HG03558 (cell line): Measurements from ENCODE around the gene ZBTB7C.

Source experiments
- ATAC-seq: cut with Tn5 transposase; IDR thresholded peaks from one replicate; pipeline ENCODE4 v1.9.1; 2021; ENCODE audit warnings: moderate number of reproducible peaks; ENCODE audit not compliant: unreplicated experiment; ENCODE audit errors: extremely low read depth

ZBTB7C gene

DNA sequence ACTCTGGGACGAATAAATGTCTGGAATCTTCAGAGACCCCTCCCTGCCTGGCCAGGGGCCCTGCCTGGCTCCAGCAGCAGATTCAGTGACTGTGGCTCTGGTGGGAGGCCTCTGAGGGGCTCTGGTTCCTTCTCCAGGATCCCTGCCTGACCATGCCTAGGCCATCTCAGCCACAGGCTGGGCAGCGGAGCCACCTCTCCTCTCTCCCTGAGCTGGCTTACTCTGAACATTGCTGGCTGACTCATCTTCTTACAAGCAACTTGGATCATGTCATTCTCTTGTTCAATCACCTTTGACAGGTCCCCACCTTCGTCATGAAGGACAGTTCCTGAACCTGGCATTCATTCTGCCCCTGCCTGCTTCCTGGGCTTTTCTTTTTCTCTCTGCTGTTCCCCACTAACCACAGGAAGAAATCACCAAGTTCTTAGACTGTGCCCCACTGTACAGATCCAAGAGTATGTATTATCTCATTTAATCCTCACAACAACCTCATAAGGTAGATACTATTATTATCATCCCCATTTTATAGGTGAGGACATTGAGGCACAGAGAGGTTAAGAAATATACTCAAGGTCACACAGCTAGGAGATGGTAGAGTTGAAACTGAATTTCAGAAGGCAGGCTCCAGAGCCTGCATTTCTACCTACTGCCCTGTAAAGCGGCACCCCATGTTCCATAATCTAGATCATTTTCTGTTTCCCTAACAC, 323.2 kb downstream of the ZBTB7C start:
- ATAC-seq, result no peak

DNA sequence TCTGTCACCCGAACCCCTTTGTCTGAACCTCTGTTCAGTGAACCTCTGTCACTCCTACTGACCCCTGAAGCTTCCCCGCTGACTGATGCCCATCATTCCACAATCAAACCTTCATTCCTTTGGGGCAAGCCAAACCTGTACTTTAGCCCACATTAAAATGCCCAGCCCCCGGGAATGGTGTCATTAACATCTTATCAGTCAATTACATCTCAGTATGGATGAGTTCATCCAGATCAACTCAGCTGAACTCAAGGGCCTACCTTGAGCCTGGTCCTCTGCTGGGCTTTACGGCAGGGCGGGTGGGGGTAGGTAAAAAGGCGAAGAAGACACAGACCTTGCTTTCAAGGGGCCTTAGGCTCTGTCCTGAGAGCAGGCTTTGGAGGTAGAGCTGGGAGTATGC, 324.3 kb downstream of the ZBTB7C start:
- ATAC-seq, result no peak

DNA sequence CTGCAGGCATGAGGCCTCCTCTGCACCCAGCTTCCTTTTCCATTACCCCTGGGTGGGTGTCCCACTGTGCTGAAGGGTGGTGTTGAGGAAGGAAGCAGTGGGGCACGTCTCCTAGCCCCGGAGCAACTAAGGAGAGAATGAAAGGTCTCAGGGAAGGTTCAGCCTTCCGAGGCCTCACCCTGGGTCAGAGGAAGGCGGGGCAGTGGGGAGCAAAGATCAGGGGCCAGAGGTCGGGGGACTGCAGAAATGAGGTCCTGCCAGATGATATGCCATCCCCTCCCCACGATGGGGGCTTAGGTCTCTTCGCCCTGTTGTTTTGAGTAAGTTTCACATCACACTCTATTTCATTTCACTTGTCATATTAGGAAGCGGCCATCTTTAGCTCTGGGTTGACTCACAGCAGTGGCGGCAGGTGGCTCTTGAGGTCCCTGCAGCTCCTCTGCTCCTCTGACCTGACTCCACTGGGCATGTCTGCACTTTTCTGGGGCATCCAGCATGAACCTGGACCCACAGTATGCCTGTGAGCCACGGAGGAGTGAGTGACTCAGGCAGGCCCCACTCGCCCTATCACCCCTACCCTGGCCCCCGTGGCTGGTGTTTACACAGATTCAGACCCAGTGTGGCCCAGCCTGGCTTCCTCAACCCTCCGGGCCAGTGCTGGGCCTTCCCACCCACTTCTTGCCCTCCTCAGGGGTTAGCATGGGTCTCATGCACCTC, 325.0 kb downstream of the ZBTB7C start:
- no peak for ATAC-seq

DNA sequence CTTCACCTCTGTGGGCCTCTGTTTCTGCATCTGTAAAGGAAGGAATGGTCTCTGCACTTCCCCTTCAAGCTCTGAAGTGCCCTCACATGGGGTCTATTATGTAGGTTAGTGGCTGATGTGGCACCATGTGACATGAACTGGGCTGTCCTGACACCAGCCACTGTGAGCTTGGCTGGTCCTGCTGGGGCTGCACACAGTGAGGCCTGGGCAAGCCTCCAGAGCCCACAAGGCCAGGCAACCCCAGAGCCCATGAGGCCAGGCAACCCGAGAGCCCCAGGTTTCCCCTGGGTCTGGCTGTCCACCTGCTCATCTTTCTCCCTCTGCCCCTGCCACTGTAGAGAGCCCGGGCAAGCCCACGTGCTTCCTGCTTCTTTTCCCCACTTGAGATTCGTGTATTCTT, 328.6 kb downstream of the ZBTB7C start:
- no peak for ATAC-seq

DNA sequence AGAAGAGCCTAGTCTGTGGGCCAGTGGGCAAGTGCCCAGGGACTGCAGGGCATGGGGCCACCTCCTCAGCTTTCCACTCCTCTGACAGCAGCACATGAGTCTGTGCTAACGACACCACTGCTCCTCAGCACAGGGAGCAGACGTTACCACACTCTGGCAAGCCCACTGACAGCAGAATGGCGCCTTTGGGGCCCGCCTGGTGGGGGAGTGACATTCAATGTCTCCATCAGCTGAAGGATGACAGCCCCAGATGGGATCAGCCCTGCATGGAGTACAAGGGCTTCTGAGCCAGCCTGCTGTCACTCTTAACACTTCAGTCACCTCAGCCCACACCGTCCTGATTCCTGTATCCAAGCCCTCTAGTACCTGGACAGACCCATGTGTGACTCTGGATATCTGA, 329.3 kb downstream of the ZBTB7C start:
- ATAC-seq, result no peak

DNA sequence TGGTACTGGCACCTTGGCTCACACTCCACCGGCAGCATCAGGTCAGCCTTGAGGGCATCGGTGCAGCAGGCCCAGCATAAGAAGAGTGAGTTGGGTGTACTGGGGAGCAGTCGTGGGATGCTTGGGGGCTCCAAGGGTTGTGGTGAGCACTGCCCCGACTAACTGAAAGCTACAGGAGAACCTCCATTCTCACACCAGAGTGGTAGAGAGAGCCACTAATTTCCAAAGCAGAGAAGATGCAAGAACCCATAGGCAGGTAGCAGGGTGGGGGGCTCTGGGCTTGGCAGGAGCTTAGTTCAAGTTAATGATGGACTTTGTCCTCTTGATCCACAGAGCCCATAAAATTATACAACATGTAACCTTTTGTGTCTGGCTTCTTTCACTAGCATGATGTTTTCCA, 330.7 kb downstream of the ZBTB7C start:
- no peak for ATAC-seq

DNA sequence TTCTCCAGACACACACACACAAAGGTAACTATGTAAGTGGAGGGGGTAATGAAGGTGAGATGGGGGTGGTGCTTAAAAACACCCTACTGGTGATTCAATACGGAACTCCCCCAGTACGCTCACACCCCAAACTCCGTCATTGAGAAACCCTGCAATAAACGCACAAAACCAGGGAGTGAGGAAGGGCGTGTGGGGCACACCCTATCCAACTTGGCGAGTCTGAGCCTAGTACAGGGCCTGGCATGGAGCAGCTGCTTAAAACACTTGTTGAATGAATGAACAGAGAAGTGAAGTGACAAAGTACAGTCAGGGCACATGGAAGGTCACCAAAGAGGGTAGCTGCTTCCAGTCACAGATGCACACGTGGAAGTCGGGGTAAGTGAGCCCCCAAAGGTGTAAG, 331.9 kb downstream of the ZBTB7C start:
- no peak for ATAC-seq

DNA sequence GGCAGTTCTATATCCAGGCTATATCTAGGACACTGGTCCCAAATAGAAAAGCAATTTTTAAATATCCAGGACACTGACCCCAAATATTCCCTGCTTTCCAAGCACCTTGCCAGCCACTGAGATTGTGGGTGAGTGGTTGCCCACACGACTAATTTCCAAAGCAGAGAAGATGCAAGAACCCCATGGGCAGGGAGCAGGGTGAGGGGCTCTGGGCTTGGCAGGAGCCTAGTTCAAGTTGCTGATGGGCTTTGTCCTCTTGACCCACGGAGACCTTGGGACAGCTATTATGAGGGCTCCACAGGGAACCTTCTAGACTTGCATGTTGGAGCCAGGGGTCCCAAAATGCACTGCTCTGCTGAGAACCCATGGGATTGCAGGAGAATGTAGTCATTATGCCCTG, 332.7 kb downstream of the ZBTB7C start:
- ATAC-seq, result no peak

DNA sequence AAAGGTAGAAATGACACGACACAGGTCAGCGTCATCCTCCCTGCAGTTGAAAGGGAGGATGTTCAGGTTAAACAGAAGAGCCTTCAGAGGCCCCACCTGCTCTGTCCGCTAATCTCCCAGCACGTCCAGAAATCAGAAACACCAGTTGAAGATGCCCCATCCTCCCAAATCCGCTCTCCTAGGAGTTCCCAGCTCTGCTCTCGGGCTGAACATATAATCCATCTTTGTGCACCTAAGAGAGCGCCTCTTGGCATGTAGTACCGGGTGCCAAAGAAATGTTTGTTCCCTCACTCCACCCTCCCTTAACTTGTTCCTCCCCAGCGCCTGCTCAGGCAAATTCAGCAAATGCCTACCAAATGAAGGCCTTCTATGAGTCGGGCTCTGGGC, 333.5 kb downstream of the ZBTB7C start:
- ATAC-seq, result no peak

DNA sequence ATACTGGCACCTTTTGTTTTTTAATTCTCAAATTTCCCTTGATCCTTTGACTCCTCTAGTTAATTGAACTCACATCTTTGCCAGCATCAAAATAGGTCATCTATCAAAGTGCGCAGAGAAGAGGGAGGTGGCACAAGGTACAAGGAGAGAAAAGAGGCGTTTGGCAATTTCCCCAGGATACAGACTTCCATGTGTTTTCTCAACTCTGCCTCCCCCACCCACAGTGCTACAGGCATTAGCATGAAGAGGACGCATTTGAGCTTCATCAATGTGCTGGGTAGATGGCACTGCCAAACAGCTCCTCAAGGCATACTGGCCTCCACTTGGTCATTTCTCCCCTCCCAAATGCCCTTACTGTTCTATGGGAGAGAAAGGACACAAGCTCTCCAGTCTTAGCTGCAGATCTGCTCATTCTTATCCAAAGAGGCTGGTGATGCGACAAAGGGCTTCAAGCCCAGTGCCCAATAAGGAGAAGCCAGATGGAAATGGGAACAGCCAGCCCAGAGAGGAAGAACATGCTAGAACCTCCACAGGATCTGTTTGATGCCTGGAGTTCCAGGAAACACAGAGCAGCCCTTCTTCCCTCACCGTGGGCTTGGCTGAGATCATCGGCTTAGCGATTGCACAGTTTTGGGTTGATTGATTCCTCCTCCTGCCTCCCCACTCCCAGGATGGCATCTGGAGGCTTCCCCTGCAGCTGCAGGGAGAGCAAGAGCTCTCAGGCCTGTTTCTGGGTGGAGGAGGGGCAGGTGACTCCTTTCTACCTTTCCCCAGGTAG, 334.1 kb downstream of the ZBTB7C start:
- ATAC-seq, result no peak

DNA sequence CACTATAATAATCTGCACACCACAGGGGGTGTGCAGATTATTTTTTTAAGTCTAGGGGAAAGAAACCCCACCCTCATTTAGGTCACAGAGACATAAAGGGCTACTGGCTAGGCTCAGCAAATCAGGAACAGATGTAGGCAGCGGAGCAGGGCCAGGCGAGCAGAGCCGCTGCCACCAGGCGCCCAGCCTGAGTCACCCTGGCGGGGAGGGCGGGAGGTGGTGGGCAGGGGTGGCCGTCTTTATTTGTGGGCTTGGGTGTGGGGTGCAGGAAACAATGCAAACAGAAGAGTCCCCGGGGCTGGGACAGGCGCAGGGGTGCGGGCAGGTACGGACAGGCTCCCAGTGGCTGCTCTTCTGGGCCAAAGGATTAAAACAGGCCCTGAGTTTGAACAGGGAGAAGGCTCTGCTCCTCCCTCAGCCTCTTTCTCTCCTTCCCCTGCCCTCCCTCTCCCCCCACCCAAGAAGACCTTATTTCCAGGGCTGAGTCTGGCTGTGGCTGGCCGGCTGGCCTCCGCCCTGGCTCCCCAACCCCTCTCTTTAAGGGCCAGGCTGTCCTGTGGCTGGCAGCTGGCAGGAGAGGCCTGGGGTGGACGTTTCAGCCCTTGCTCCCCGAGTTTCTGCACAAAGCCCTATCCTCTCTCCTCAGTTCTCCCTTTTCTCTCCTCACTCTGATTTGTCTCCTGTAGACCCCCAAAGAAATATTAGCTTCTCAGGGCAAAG, 335.8 kb downstream of the ZBTB7C start:
- no peak for ATAC-seq

DNA sequence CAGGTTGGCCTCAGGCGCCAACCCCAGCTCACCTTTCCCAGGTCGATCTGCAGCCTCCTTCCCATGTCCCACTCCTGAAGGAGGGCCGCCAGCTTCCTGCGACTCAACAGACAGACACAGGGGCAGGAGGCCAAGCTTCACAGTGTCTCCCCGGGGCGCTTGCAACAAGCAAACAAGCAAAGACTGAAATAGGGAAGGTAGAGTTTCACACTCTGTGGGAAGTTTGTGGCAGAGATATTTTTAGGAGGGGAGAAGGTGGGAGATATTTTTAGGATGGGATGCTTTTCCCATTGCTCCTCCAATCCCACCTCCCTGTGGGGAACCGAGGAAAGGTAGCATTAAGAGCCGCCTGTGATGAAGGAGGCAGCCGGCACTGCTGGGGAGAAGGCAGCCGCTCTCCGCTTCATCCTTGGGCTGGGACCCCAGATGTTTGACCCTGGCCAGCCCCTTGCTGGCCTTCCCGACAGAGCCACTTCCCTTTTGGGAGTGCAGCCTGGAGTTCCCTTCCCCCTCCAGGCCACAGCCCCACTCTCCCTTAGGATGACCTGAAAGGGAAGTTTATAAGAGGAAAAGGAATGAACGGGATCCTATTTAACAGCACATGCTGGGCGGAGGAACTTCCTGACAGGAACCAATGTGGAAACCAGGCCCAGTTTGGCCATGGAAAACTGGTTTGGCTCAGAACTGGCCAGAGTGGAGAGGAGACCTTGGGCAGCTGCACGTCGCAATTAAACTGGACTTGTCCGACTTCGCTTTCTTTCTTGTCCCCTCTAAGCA, 336.6 kb downstream of the ZBTB7C start:
- ATAC-seq, result no peak

DNA sequence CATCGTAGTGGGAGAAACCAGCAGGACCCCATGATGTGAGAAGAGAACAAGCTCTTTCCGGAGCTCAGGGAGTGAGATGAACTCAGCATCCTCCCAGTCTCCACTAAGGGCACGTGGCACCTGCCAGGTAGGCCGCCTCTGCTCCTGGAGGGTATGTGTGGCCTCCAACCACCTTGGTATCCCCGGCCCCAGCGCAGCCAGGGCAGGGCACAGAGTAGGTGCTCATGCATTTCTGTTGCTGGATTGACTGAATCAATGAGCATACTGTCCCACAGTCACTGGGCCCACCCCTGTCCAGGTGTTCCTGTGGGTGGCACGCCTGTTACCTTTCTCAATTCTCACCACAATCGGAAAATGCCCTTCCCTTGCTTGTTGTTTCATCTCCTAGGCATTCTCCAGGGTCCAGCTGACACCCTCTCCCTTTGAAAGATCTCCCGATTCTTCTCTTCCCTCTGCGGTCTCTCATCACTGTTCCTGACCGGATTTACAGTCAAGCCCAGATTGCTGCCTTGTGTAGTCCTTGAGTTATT, 340.2 kb downstream of the ZBTB7C start:
- no peak for ATAC-seq

DNA sequence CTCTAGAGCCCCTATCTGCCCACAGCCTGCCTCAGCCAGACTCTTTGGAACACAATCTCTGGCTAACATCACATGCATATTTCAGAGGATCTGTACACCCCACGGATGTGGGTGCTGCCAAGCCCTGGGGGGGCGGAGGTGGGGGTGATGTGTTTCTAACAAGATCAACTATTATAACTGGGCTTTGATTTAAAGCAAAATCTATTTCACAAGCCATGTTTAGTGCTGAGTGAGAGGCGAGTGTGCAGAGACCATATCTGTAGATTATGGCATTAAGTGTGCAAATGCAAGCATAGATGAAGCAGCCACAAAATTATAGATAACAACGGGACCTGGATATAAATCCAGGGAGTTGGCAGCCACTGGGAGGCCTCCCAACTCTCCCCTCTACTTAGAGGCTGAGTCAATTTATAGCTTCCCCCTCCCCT, 342.9 kb downstream of the ZBTB7C start:
- no peak for ATAC-seq

DNA sequence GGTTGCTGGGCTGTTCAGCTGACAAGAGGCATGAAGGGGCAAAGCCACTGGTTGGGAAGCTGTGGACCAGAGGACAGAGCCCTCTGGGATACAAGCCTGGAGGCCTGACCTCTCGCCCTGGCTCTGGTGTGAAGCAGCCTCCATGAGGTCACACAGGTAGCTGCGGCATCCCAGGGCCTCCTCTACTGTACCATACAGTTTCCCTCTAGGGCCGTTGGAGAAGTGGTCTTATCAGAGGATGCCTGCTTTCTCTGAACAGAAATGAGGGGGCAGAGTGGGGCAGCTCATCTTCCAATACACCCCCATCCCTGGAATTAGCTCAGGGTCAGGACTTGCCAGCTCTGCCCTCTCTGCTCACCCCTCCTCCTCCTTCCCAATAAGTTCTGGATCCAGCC, 343.6 kb downstream of the ZBTB7C start:
- ATAC-seq, result no peak

DNA sequence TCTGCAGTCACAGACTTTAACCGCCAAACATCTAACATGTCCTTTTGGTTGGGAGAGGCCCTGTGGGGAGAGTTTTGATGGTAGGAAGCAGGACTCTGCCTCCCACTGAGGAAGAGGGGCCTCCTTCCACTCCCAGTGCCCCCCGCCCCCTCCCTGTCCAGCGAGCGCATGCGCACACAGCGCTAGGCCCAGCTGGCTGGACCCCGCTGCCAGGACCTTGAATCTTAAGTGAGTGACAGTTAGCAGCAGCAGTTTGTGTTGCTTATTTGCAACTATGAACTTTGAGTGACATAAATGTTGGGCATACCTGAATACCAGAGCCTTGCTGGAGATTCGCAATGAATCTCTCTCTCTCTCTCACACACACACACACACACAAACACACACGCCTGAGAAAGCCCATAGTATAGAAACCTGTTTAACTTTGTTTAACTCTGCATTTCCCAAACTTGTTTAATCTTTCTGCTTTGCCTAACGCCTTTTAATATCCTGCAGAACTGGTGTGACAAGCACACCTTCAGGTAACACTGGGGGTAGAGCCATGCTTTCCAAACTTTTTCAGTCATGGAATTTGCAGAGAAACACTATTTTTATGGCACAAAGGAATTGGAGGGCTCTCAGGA, 344.1 kb downstream of the ZBTB7C start:
- ATAC-seq, result no peak

DNA sequence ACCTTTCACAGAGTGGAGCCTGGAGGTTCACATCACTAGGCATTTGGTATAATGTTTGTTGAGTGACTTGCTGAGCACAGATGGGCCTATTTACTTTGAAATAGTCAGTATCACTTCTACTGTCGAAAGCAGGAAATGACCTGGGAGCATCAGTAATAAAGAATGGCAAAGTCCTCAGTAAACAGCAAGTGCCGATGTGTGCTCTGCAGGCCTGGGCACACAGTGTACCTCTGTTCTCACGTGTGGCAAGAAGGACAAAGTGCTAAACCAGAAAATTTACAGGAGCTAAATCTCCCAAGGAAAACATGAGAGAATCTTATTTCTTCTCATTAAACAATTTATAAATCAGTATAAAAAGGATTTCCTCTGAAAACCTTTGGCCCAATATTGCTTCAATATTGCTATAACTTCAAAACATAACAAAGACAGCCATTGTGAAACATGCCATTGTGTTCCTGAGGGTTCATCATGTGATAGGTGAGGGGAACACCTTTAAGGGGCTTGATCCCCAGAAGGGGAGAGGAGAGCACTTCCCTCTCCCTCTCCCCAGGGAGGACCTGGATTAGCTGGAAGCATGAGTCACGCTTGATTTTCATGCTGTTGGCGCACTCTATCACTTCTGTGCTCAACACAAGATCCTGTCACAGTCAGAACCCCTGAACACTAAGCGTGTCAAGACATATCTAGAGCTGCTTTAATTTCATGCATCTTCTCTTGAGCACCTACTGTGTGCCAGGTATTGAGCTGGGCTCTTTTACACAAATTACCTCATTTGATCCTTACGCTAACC, 347.2 kb downstream of the ZBTB7C start:
- ATAC-seq, result no peak

DNA sequence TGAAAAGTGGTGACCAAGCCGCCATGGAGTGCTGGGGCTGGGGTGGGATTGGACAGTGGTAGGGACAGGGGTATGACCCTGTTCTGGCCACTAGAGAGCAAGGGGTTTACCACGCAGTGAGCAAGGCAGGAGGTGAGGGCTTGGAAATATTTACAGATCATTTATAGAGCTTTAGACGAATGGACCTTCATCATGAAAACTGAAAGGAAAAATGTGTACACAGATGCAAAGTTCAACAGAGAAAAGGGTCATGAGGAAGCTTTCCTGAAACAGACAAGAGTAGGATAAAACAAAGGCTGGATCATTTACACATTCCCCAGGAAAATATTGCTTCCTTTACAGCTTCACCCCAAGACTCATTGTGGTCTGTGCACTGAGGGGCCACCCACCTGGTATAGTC, 348.2 kb downstream of the ZBTB7C start:
- no peak for ATAC-seq

DNA sequence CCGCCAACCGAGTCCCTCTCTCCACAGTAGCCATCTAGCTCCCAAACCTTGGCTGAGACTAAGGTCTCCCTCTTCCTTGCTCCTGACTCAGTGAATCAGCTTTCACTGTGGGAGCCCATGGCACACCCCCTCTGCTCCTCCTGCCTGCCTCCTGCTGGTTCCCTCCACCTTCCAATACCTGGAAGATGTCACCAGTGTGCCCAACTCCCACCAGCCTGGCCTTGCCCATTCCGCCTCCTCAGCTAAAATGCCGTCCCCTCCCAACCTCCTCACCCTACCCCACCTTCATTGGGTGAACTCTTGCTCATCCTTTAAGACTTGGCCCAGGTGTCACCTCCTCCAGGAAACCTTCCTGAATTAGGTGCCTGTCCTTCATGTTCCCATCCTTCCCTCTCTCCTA, 348.8 kb downstream of the ZBTB7C start:
- ATAC-seq, result no peak
